Thoracic aorta (tissue), 2 donors: ENCODE measurements around the gene FMNL2. TPM values are rescaled to one million over a fixed set of nuclear protein-coding genes. Genes with fewer than 3 reads are reported as not detected.

ENCODE experiments used
- ATAC-seq: fragments of 150-250 bp; one replicate; pipeline ENCODE4 v1.8.0; 2017; ENCODE audit warnings: low read depth; ENCODE audit not compliant: insufficient number of reproducible peaks, low FRiP score
- DNase-seq: peaks from one replicate; pipeline ENCODE4 v3.0.0-alpha.2; 2020; ENCODE audit warnings: low spot score
- H3K27ac ChIP-seq, 2 donors: fragments of 200-600 bp; sonication (generic); 1 replicate in 1 of 2; 2 replicates in 1 of 2; pipeline ENCODE4 v1.5.1; 2016; ENCODE audit warnings: mild to moderate bottlenecking in 2 of 2, moderate library complexity in 2 of 2
- H3K27me3 ChIP-seq: fragments of 200-600 bp; sonication (generic); replicated peaks from 2 replicates; pipeline ENCODE4 v1.6.0; 2016; ENCODE audit warnings: mild to moderate bottlenecking; ENCODE audit not compliant: insufficient read depth
- H3K36me3 ChIP-seq: fragments of 200-600 bp; sonication (generic); one replicate; pipeline ENCODE4 v1.5.1; 2016
- H3K4me1 ChIP-seq, 2 donors: fragments of 200-600 bp; sonication (generic); 1 replicate in 1 of 2; 2 replicates in 1 of 2; pipeline versions ENCODE4 v1.5.1 to v1.6.0; 2016; ENCODE audit warnings: low read depth in 2 of 2, mild to moderate bottlenecking in 1 of 2; ENCODE audit not compliant: control insufficient read depth in 1 of 2
- H3K4me3 ChIP-seq: fragments of 200-600 bp; sonication (generic); 2 replicates; pipeline ENCODE4 v1.5.1; 2016; ENCODE audit warnings: mild to moderate bottlenecking
- H3K9me3 ChIP-seq: fragments of 200-600 bp; sonication (generic); 2 replicates; pipeline ENCODE4 v1.5.1; 2016
- CTCF ChIP-seq: fragments of 200-600 bp; sonication (generic); IDR thresholded peaks from one replicate; pipeline ENCODE4 v1.5.1; 2019; ENCODE audit warnings: antibody characterized with exemption
- total RNA-seq, 2 donors: library from RNA; depleted of rRNA; stranded (reverse); fragments of >200 nt; gene quantifications; one replicate each; pipeline versions ENCODE4 v1.1.0 to v1.2.3, GENCODE V29; 2016

The FMNL2 gene
- total RNA-seq, 2 donors from 2014 or later: 30.6 to 87.0 TPM

- no peaks in the 10 kb centered on the region for H3K27me3 ChIP-seq
- TF ChIP-seq CTCF: no peak
- H3K36me3 ChIP-seq: no peaks in the 10 kb centered on the region
- no peak overlapping the region for H3K4me3 ChIP-seq
- DNase-seq: no peak
- ATAC-seq: no peak
- peaks cover 3 to 24% of the 10 kb centered on the region in 2 donors for H3K4me1 ChIP-seq
- H3K9me3 ChIP-seq: no peaks in the 10 kb centered on the region
- H3K27ac ChIP-seq: no peak overlapping the region
Measured at GRCh38 chr2:152550386-152550785, 215.4 kb downstream of the FMNL2 start.

GRCh38 chr2:152552888-152553287, 217.9 kb downstream of the FMNL2 start:
- DNase-seq (no peak), ATAC-seq (no peak)
- Histone ChIP-seq H3K4me3 (no peak overlapping the region), H3K9me3 (no peaks in the 10 kb centered on the region), H3K27me3 (no peaks in the 10 kb centered on the region), H3K4me1 (peaks cover 3 to 18% of the 10 kb centered on the region in 2 donors), H3K36me3 (no peaks in the 10 kb centered on the region), H3K27ac (no peak overlapping the region)
- no peak for TF ChIP-seq CTCF

- DNase-seq: no peak
- Histone ChIP-seq H3K4me1 (peaks cover 2 to 12% of the 10 kb centered on the region in 2 donors), H3K27ac (no peak overlapping the region), H3K27me3 (no peaks in the 10 kb centered on the region), H3K4me3 (no peak overlapping the region), H3K9me3 (no peaks in the 10 kb centered on the region), H3K36me3 (no peaks in the 10 kb centered on the region)
- TF ChIP-seq CTCF: no peak
- ATAC-seq: no peak
Measured at GRCh38 chr2:152553518-152553917, 218.5 kb downstream of the FMNL2 start.

- H3K4me1 ChIP-seq: no peaks in the 10 kb centered on the region
- no peaks in the 10 kb centered on the region for H3K9me3 ChIP-seq
- no peak for ATAC-seq
- no peaks in the 10 kb centered on the region for H3K27me3 ChIP-seq
- no peaks in the 10 kb centered on the region for H3K36me3 ChIP-seq
- no peak for DNase-seq
- H3K27ac ChIP-seq: no peak overlapping the region
- no peak for TF ChIP-seq CTCF
- no peak overlapping the region for H3K4me3 ChIP-seq
Measured at GRCh38 chr2:152555048-152555447, 220.1 kb downstream of the FMNL2 start.

- Histone ChIP-seq H3K4me3 (no peak overlapping the region), H3K27me3 (no peaks in the 10 kb centered on the region), H3K36me3 (no peaks in the 10 kb centered on the region), H3K4me1 (no peaks in the 10 kb centered on the region), H3K27ac (no peak overlapping the region), H3K9me3 (no peaks in the 10 kb centered on the region)
- ATAC-seq: no peak
- TF ChIP-seq CTCF: no peak
- DNase-seq: no peak
Measured at GRCh38 chr2:152556506-152556905, 221.5 kb downstream of the FMNL2 start.
